GM21786 (cell line): ENCODE results near the gene MRPL53.
"Not testable (repeated sequence)": the region's sequence is repeated elsewhere in the genome, so short reads cannot be mapped to it uniquely, and the experiment has no call there.

Source experiments
- ATAC-seq: cut with Tn5 transposase; IDR thresholded peaks from one replicate; pipeline ENCODE4 v1.9.1; 2021; ENCODE audit not compliant: unreplicated experiment

Gene MRPL53

DNA sequence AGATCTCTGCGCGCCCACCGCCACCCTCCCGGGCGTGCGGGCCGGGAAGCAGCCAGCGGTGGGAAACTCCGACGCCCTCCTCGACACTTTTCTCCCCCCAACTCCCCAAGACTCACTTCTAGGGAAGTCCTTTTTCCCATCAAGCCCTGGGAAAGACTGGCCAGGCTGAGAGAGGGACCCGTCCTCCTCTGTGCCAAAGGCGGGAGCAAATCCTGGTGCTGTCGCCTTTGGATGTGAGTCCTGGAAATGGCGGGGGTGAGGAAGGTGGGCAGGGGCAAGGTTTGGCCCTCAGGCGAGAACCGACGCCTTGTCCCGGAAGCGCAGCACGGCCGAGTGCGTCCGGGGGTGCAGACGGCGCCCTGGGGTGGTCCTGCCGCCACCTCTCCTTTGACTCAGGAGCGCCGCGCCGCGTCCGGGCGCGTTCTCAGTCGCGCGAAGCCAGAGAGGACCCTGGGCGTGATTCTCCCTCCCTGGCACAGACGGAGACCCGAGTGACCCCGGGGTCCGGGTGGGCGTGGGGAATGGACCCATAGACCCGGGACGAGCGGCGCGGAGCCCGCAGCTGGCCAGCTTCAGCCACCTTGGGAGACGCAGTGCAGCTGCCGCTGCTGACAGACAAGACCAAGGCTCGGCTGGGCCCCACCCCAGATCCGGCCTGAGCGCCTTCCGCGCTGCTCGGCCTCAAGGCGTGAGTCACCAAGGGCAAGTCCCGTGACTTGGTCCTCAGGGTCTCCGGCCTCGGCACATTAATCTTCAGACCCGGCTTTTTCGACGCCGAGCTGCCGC, 30.4 kb upstream of the MRPL53 start:
- ATAC-seq = peak; percentile 35

DNA sequence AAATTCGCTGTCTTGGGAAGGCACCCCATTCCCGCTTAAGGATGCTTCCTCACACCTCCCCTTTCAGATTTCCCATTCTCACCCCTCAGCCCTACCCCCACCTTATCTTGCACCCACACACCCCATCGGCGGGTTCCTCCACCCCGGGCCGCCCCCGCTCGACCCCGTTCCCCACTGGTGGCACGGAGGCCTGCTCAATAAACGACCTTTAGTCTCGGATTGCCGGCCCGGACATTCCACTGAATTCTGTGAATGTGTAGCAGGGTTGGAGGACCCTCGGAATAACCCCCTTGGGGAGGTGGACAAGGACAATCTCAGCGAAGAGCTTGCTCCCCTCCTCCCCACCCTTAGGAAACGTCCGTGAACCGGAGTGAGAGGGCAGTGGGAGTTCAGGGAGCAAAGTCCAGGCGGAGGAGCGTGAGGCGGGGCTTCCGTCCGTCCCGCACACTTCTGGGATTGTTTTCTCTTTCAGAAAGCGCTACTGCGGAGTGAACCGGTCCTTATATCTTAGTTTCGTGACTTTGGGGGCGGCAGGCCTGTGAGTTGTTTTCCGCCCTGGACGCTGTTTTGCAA, 29.8 kb upstream of the MRPL53 start:
- ATAC-seq = no peak

DNA sequence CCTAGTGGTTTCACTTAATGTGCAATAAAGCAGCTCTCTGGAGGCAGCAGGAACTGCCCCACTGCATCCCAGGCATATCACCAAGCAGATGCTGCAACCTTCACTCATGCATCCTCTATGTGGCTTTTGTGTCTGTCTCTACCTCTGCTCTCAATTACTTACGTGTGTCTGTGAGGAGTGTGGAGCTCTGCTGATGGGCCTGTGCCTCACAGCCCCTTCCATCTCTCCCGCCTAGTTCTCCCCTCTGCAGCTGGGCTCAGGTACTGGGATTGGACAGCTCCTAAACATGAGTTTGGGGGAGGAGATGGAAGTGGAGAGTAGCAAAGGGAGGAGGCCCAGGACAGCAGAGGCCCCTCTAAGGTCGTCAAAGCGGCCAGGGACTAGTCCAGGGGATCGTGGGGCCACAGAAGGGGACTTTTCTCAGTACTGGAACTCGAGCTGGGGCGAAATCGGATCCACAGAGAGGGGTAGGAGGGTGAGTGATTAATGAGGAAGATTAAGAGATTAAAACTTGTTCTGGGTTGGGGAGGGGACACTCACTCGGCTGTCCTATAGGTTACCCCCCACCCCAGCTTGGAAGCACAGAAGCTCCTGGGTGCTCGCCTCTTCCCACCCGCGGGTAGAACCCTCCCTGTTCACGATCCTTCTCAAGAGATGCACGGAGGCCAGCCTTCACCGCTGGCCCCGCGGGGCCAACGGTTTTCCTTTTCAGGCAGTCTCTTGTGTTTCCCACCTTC, 29.0 kb upstream of the MRPL53 start:
- ATAC-seq = no peak

DNA sequence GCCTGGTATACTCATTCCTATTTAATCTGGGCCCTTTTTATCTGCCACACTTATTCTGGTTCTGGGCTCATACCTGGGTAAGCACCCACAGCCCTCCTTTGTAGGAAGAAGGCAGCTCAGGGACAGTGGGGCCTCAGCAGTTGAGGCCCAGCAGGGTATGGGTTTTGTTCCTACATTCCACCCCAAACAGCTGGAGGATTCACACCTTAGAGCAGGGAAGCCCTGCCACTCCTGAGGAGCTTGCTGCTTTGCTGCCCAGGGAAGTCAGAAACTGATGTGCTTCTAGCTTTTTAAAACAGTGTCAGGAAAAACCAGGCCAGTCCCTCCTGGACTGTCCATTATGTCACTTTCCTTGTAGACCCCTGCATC, 28.1 kb upstream of the MRPL53 start:
- no peak for ATAC-seq

DNA sequence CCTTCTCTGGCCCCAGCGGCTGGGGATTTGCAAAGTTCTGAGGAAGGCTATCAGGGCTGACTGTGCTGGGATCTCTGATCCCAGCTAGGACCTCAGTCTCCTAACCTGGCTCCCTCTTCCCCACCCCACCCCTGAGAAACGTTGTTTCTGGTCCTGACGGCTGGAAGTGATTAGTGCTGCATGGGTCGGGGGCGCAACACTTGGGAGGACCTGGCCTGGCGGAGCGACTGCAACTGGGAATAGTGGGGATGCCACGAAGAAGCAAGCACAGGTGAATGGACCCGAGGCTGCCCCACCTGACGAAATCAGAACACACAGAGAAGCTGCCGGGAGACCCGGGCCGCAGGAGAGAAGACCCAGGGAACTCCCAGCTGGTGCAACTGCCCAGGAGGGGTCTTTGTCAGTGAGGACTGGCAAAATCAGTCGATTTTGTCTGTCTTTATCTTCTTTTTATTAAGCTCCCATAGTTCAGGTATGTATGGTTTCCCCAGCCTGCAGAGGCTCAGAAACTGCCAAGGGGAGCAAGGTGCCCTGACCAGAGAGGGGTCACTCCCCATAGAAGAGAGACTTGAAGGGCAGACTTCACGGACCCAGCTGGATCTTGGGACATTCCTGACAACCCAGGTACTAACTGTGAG, 27.6 kb upstream of the MRPL53 start:
- ATAC-seq = no peak

DNA sequence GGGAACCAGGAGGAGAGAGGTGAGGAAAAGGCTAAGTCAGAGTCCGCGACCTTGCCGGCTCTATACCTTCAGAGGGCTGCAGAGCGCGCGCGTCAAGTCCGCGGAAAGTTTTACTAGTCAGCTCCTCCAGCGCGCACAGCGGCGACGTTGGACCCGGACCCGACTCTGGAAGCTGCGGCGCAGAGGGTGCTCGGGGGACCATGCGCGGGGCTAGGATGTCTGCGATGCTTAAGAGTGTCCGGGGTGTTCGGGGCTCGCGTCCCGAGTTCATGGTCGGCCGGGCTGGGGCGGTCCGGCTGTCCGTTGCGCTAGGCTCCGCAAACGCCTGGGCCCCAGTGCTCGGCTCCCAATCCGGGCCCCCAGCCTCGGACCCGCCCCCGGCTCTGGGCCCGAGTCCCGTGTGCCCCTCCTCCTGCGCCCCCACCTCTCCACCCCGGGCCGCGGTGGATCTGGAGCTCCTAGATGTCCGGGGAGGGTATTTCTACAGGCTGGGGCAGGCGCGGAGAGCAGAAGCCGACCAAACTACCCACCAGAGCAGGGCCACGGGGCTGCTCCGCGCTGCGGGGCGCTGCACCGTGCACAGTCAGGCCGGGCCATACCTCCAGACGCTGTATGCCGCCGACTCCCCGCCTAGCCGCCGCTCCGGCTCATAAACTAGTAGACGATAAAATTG, 26.9 kb upstream of the MRPL53 start, which contains the start of gene LBX2:
Gene LBX2, minus strand, starts transcription at position 337 of the 673 bp plus-strand sequence. Its CDS starts 66 bp downstream, at position 271.
- no peak for ATAC-seq

DNA sequence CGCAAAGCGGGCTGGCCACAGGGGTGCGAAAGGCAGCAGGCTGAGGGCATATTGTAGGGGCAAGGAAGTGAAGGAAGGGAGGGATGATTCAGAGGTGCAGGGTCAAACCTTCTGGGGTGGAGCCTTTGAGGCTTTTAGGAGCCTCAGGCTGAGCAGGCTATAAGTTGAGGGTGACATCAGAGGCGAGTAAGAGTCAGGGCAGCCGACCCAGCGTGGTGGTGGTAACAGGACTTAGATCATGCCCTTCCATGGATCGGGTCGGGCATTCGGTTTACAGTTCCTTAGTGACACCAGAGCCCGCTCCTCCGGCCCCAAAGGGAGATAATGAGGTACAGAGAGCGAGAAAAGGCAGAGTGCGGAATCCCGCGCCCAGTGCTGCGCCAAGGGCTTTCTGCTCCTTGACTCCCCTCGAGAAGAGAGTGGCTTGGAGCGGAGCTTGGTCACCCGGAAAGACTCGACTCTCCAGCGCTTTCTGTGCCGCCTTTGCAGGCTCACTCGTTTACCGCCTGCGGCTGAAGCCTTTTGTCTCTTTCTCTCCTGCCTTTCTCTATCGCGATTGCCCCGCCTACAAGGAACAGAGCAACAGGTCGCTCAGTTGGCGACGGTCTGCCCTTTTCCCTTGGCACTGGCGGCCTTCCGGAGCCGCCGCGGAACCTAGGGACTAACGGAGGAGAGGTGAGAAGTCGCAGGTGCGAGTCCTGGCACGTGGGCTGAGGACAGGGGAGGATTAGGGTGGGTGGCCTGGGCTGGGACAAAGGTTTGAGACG, 26.2 kb upstream of the MRPL53 start:
- ATAC-seq = no peak

DNA sequence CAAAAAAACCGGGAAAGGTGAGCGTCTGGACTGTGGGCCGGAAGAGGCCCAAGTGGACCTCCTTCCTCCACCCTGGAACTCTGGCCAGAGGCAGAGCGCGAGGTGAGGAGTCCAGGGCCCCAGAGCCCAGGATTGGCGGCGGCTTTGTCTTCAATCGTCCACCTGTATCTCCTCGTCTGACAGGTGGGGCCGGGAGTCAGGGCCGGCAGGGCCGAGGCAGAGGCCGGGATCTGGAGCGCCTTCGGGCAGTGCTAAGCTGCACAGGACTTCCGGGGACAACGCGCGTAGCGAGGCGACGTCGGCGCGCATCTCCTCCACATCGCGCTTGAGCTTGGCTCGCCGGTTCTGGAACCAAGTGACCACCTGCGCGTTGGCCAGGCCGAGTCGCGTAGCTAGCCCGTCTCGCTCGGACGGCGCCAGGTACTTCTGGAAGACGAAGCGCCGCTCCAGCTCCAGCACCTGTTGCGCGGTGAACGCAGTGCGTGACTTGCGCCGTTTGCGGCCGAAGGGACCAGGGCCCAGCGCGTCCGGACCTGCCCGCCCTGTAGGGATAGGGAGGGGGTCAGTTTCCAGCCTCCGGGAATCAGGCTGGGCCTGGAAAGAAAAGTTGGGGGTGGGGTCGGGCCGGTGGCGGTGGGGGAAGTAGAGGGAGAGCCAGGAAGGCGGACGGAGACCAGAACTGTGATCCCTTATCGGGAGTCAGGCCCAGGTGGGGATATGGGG, 25.5 kb upstream of the MRPL53 start:
- no peak for ATAC-seq

DNA sequence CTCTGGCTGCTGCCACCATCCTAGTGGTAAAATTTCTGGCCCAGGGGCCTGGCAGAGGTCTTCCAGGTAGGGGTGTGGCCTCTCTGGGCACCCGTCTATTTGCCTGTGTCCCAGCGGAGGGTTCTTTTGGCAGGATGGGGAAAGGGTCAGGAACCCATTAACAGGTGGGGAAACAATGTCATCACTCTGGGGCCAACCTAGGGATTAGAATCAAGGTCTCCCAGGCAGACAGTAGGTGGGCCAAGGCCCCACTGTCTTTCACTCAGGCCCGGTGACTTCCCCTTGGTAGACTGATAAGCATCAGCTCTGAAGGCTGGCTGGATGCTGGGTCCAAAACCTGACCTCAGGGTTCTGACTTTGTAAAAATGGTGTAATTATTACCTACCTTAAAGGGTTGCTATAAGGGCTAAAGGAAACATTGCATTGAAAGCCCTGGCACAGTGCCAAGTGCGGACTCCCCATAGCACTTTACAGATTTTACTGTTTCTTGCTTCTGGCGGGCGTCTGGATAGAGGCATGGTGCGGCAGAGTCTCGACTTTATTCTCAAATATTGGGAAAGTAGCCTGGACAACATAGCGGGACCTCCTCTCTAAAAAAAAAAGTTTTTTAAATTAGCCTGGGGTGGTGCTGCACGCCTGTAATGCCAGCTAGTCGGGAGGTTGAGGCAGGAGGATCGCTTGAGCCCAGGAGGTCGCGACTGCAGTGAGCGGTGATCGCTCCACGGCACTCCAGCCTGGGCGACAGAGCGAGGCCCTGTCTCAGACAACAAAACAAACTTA, 24.7 kb upstream of the MRPL53 start:
- no peak for ATAC-seq

DNA sequence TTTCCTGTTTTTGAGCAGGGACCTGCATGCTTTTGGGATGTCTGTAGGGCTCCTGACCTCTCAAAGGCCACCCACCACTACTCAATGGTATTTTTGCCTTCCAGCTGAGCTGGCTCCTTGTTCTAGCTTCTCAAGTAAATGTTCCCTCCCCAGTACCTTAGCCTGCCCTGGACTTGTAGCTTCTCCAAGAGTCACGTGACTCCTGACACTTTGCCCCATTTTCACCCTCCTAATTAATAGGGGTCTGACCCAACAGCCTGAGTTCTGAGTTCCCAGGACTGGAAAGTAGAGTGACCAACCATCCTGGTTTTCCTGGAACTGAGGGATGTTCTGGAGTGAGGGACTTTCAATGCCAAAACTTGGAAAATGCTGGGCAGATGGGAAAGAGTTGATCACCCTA, 23.0 kb upstream of the MRPL53 start:
- no peak for ATAC-seq

DNA sequence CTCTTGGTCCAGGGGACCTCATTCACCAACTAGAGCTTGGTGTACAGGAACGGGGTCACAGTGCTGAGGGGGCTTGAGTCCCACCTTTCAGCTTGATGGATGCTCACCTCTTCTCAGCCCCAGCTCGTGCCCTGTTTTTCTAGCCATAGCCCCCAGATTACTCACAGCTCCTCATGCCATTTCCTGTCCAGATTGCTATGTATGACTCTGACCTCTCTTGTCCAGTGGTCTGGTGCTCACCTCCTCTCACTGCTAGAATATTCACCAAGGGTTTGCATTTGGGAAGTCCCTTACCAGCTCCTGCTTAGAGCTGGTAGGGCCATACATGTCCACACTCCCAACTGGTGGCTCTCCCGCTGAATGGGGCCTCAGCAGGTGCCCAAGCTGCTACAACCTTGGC, 21.1 kb upstream of the MRPL53 start:
- ATAC-seq = no peak

DNA sequence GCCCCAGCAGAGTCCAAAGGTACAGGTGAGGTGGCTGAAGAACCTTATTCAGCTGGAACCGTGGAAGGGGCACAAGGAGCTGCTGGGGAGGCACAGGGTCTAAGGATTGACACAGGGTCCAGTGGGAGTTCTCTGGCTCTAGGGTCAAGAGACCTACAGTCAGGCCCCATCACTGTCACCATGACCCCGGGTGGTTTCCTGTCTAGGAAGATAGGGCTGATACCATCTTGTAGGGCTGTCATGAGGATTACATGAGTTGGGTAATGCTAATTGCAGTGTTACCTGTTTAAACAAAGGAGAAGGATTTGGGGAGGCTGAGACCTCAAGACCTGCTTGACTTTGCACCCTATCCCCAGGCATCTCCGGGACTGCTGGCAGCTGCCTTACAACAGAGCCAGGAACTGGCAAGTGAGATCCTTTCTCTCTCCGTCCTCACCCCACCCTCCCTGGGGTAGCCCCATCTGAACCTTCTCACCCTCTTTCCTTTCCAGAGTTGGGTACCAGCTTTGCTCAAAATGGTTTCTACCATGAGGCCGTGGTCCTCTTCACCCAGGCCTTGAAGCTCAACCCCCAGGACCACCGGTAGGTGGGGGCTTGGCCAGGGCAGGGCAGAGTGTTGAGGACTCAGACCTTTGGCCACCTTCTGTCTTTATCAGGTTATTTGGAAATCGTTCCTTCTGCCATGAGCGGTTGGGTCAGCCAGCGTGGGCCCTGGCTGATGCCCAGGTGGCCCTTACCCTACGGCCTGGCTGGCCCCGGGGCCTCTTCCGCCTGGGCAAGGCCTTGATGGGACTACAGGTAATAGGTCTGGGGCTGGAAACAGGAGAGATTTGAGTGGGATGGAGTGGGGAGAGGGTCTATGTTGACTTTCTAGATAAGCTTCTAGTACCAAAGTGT, 19.4 kb upstream of the MRPL53 start:
- ATAC-seq = no peak

DNA sequence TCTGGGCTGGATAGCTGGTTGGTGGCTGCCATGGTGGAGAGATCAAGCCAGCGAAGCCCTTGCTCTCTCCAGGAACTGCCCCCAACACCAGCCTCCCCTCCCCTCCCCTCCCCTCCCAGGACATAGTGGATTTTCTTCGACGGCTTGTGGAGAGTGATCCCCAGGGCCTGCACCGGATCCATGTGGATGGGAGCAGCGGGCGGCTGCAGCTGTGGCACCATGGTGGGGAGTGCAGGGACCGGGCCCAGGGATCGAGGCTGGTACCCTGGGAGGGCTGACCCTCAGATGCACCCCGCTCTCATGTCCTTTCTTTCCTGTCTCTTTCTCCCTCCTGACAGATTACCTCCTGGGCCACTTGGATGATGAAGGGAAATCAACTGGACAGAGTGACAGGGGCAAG, 17.4 kb upstream of the MRPL53 start:
- no peak for ATAC-seq

DNA sequence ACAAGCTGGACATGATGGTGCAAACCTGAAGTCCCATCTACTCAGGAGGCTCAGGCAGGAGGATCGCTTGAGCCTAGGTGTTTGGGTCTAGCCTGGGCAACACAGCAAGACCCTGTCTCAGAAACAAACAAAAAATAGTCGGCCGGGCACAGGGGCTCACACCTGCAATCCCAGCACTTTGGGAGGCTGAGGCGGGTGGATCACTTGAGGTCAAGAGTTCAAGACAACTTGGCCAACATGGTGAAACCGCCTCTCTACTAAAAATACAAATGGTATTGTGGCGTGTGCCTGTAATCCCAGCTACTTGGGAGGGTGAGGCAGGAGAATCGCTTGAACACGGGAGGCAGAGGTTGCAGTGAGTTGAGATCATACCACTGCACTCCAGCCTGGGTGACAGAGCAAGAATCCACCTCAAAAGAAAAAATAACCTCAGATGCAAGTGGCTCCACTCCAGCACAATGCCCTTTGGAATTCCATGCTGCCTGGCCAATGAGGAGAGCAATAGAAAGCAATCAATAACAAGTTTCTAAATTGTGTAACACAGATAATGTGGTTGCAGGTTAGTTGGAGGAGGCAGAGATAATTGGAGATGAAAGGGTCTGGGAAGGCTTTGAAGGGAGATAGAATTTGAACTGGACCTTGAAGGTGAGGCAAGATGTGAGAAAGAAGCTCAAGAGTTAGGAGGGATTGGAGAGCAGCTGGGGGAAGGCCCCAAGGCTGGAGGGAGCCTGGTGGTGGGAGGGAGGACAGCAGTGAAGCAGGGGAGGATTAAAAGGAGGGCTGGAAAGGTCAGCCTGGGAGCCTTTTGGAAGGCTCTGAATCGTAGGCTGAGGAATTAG, 16.4 kb upstream of the MRPL53 start:
- ATAC-seq = no peak

DNA sequence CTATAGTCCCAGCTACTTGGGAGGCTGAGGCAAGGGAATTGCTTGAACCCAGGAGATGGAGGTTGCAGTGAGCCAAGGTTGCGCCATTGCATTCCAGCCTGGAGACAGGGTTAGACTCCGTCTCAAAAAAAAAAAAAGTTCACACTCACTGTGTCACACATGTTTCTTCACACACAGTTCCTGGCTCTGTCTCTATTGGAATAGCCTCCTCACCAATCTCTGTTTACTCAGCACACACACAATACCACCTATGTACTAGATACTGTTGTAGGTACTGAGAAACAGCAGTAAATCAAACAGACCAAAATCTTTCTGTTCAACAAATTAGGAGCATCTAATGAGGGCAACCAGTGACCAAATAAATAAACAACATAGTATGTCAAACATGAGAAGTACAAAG, 13.7 kb upstream of the MRPL53 start:
- no peak for ATAC-seq

DNA sequence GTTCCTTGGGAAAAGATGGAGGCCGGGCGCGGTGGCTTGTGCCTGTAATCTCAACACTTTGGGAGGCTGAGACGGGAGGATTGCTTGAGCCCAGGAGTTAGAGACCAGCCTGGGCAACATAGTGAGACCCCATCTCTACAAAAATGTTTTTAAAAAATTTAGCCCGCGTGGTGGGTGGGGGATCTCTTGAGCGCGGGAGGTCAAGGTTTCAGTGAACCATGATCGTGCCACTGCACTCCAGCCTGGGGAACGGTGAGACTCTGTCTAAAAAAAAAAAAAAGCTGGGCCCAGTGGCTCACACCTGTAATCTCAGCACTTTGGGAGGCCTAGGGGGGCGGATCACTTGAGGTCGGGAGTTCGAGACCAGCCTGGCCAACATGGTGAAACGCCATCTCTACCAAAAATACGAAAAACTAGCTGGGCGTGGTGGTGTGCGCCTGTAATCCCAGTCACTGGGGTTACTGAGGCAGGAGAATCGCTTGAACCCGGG, 11.2 kb upstream of the MRPL53 start:
- not testable (repeated sequence) for ATAC-seq
